Caki2 (cell line): ENCODE measurements around the gene DTX1. TPM values are rescaled to one million over a fixed set of nuclear protein-coding genes. Genes with fewer than 3 reads are reported as not detected.
"Not testable (repeated sequence)": the region's sequence is repeated elsewhere in the genome, so short reads cannot be mapped to it uniquely, and the experiment has no call there.

Experiments used
- DNase-seq: peaks from one replicate; pipeline ENCODE4 v3.0.0-alpha.2; 2015; ENCODE audit warnings: low read depth
- in situ Hi-C: cut with HindIII; loops from 2 replicates; pipeline ENCODE4 v1.10.0; 2016; ENCODE audit warnings: low sequenced_read_pairs, low pct_unique_long_range_greater_than_20kb, mixed read lengths
- total RNA-seq: library from RNA; depleted of rRNA; stranded (reverse); fragments of >200 nt; shearing (Covaris generic); gene quantifications from 2 replicates; pipeline ENCODE4 v1.2.3, GENCODE V29; 2014; ENCODE audit warnings: low replicate concordance

Gene DTX1
- total RNA-seq, 1 experiment from 2014 or later = not detected

DNA sequence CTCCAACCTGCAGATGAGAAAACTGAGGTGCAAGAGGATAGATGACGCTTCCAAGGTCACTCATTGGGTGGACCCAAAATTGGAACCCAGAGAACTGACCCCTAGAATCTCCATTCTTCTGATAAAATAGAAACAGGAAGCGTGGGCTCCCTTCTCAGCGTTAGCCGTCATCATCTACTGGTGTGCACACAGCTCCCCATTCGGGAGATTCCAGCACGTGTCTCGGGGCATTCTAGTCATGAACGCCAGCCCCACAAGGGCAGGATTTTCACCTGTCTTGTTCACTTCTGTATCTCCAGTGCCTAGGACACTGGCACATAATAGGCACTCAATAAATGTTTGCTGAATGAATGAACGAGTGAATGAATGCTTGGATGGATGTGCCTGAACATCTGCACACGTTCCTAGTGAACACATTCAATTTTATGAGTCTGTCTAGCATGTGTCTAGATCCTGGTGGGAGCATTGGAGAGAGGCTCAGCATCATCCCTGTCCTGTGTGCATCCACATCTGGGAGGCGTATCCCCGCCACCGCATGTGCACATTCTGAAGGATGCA lies 48.5 kb downstream of the DTX1 start:
- in situ Hi-C loops = no loop called here
- DNase-seq = no peak

DNA sequence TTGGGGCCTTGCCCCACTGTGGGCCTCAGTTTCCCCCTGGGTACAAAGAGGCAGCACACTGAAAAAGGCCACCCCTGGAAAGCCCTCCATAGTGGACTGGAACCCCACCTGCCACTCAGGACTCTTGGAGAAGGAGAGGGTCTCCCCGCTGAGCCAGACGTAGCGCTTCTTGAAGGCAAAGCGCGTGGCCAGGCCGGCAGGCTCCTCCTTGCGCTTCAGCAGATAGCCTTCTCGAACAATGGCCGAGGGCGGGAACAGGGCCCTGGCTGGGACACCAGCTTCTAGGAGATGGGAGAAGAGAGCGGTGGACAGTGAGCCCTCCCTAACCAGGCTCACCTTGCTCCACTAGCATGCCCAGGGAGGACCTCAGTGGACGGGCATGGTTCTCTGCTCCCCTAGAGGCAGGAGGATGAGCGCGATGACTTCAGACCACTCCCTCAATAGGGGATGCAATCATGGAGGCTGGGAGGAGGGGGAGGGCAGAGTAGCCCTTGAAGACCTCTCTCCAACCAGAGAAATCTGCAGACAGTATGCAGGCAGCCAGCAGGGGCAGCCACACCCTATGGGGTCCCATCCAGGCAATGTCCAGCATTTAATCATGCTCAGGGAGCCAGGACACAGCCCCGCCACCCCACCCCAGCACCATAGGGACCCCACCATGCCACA lies 49.2 kb downstream of the DTX1 start:
- DNase-seq = no peak
- in situ Hi-C loops = no loop called here

DNA sequence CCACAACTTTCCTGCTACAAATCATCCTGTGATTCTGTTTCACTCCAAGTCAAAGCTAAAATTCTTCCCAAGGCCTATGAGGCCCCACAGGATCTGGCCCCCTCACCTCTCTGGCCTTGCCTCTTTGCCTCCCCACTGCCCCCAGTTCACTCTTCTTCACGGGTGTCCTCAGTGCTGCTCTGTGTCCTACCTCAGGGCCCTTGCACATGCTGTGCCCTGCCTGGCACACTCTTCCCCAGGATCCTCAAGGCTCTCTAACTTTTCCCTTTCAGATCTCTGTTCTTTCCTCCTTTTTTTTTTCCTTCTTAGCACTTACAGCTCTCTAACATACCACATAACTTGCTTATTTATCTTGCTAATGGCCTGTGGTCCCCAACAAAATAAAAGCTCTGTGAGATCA lies 49.8 kb downstream of the DTX1 start:
- no peak for DNase-seq
- in situ Hi-C loops = no loop called here

DNA sequence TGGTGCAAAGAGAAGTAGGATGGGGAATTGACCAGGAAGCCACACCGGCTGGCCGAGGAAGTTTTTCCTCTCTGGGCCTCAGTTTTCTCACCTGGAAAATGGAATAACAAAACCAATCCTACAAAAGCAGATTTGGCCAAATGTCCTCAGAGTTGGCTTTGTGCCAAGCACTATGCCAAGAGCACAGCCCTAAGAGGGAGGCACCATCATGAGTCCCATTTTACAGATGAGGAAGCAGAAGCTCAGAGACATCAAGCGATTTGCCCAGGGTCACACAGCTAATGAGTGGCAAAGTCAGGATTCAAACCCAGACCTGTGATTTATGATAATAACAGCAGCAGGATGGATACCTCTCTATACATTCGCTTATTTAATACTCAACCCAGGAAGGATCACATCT lies 51.8 kb downstream of the DTX1 start:
- in situ Hi-C loops = no loop called here
- no peak for DNase-seq

DNA sequence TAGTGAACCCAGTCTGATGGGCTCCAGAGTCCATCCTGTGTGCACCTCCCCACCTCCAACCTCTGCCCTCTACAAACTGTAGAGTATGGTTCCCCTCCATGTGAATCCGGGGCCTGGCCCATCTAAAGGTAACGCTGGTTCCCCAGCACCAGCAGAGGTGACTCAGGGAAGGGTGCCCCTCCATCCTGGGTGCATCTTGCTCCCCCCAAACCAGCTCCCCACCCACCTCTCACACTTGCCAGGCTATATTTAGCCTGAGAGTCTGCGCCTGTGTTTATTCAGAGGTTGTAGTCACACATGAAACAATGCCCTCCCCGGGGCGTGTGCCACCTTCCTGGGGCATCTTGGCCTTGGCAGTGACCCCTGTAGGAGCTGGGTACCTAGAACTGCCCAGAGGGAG lies 52.8 kb downstream of the DTX1 start:
- DNase-seq = no peak
- in situ Hi-C loops = no loop called here

DNA sequence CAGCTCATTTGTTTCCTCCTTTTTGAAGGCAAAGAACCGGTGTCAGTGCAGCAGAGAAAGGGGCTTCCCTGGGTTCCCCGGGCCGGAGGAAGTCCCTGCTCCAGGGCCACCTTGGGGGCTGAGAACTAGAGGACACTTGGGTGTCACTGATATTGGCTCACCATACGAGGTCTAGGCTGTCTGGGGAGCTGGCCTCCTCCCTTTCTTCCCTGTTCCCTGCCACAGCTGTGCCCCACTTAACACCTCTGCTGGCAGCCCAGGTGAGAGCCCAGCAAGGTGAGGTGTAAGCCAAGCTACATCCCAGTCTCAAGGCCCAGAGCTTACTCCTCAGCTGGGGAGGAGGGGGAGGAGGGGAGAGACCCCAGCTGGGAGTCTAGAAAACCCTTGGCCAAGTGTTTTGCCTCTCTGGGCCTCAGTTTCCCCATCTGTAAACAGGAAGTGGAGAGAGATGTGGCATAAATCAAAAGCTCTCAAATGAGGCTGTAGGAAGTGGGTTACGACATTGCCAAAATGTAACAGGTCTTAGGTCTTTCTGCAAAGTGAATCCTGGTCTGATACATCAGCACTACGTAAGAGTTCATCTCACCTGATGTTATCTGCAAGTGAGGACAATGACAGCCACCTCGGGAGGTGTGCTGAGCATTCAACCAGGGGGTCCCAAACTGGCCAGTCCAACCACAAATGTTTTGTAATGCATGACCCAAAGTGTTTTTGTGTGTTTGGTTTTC lies 53.5 kb downstream of the DTX1 start:
- no peak for DNase-seq
- in situ Hi-C loops = no loop called here

DNA sequence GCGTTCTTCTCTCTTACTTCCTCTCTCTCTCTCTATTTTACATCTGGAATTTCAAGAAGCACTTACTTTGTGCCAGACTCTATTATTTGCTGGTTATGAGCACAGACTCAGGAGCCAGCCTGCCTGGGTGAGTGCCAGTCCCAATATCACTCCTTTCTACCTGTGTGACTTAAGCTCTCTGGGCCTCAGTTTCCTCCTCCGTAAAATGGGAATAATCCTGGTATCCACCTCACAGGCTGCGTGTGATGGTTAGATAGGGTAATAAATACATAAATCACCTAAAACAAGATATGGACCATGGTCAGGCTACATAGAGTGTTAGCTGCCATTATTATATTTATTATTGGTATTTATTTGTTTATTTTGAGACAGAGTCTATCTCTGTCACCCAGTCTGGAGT lies 54.7 kb downstream of the DTX1 start:
- in situ Hi-C loops = no loop called here

DNA sequence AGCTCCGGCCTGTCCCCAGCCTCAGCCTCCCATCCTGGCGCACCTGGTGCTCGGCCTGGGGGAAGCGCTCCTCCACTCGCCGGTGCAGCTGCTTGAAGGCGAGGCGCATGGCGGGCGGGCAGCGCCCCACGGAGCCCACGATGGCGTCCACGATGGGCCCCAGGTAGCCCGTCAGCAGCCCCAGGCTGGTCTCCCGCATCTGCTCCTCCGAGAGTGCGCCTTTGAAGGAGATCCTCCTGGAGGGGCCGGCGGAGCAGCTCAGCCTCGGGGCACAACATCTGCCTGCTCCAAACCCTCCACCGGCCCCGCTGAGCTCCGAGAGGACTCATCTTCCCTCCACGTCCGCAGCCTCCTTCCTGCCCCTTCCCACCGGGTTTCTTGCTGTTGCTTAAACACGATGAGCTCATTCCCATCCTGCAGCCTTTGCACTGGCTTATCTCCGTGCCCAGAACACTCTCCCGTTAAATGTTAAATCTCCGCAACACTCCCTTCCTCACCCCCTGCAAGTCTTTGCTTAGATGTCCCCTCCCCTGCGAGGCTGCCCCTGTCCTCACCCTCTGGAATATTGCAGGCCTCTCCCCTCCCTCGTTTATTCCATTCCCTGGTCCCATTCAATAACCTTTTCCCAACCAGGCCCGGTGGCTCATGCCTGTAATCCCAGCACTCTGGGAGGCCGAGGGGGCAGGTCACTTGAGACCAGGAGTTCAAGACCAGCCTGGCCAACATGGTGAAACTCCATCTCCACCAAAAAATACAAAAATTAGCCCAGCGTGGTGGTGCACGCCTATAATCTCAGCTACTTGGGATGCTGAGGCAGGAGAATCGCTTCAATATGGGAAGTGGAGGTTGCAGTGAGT lies 55.7 kb downstream of the DTX1 start:
- in situ Hi-C loops = no loop called here
- DNase-seq = no peak

More for the DNA sequence above, 54.7 kb downstream of the DTX1 start:
- no peak for DNase-seq

DNA sequence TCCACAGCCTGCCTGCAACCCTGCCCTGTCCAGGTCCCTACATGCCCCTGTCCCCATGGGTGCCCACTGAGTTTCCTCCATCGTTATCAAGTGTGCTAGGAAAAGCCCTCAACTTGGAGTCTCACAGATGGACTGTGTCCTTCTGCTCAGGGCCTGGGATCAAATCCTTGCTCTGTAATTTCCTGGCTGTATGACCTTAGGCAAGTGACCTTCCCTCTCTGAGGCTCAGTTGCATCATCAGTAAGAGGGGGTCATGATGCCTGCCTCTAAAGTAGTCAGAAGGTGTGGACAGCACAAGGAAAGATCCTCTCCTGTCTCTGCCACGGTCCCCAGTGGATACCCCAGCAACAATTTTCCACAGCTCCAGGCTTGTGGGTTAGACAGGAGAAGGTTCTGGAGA lies 56.9 kb downstream of the DTX1 start:
- DNase-seq = no peak
- in situ Hi-C loops = no loop called here

DNA sequence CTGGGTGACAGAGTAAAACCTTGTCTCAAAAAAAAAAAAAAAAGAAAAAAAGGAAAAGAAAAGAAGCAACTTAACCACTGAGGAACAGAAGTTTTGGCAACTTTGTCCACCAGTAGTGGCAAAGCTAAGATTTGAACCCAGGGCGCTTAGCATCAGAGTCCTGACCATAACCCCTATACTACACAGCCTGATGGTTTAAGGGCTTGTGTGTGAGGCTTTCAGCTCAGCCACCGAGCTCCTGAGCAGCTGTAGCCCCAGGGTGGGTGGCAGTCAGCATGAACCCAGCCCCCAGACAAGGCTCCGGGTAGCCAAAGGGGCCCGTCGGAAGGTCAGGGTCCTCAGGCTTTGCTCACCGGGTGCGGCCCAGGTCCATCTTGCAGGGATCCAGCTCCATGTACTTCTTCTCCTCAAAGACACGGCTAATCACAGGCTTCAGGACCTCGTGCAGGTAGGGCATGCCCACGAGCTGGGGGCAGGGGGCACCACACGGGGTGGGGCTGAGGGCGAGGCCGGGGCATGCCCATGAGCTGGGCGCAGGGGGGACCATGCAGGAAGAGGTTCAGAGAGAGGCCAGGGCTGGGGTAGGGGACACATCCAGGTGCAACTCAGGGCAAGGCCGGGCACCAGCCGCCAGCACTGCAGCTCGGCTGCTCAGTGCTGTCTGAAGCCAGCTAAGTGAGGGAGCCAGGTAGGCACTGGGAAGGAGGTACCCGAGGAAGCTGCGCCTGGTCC lies 58.1 kb downstream of the DTX1 start:
- in situ Hi-C loops = no loop called here
- no peak for DNase-seq

DNA sequence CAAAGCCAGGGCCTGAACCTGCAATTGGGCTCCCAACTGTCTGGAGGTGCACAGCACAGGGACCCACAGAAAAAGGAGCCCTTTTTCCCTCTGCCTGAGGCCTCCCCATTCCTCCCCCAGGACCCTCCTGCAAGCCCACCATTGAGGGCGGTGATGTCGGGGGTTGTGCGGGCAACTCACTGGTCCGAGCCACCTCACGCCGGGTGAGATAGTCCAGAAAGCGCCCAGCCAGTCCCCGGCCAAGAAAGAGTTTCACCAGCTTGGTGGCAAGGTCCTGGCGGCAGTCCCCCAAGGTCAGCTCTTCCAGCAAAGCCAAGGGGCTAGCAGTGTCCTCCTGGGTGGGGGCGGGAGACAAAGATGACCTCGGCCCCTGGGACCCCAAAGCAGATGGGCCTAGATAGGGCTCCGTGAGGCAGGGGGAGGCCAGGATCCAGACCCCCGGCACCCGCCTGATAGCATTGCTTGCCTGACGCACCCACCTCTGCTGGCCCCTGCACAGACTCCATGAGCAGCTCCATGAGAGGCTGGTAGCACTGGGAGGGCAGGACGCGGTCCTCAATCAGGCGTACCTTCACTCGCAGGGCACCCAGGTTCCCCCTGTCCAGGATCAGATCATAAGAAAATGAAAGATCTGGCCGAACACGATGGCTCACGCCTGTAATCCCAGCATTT lies 59.1 kb downstream of the DTX1 start:
- in situ Hi-C loops = no loop called here
- no peak for DNase-seq

DNA sequence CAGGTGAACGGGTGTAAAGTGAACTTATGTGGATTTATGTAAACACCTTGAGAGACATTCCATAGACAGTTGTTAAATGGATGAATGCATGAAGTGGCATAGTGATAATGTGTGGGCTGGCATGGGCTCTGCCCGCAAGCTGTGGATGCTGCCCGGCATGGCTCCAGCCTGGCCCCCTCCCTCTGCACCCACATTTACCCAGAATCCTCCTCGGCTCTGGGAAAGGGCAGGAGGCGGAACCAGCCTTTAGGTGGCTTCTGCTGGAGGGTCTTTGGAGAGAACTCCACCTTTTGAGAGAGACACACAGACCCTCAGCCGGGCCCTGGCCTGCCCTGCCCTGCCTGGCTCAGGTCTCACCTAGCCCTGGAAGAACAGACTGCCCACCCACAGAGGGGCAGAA lies 60.3 kb downstream of the DTX1 start:
- DNase-seq = no peak

DNA sequence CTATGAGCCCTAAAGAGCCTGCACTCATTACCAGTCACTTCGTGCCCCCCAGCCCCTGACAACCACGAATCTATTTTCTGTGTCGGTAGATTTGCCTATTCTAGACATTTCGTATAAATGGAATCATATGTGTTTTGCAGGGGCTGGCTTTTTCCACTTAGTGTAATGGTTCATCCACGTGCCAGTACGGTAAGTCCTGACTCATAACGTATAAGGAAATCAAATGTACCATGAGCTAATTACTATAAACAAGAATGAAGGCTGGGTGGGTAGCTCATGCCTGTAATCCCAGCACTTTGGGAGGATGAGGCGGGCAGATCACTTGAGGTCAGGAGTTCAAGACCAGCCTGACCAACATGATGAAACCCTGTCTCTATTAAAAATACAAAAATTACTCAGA lies 61.2 kb downstream of the DTX1 start:
- DNase-seq = peak; percentile 33
- in situ Hi-C loops = not testable (repeated sequence)

More for the DNA sequence above, 60.3 kb downstream of the DTX1 start:
- in situ Hi-C loops = no loop called here

DNA sequence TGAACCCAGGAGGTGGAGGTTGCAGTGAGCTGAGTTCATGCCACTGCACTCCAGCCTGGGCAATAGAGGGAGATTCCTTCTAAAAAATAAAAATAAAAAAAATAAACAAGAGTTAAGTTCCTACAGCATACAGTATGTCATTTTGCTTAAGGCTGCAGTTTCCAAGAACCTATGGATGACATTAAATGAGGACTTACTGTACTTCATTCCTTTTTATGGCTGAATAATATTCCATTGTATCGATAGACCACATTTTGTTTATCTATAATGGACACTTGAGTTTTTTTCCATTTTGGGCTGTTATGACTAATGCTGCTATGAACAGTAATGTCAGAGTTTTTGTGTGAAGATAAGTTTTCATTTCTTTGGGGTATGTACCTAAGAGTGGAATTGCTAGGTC lies 61.6 kb downstream of the DTX1 start:
- in situ Hi-C loops = no loop called here
- DNase-seq = no peak

DNA sequence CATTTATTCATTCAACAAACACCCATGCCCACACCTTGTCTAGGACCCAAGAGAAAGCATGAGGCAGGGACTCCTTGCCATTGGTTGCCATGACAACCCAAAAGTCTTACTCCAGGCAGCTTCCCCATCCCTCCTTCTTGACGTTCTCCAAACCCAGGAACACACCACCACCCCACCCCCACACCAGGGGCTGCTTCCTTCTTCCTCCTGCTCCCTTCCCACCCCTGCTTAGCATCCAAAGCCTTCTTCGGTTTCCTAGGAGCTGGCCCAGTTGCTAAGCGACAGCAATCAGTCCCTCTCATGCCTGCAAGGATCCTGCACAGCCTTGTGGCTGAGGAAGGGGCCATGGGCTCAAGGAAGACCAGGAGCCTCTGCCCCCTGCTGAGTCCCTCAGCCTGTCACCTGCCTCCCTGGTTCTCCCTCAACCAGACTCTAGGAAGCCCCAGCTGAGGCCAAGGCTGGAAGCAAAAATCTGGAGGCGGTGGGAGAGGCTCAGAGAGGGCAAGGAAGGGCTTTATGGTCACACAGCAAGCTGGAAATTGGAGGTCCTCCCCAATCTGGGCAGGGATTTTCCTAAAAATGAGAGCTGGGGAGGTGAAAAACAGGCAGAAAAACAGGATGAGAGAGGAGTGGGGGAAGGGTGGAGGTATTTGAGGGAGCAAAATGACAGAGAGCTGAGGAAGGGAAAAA lies 63.6 kb downstream of the DTX1 start:
- in situ Hi-C loops = no loop called here
- DNase-seq = no peak

DNA sequence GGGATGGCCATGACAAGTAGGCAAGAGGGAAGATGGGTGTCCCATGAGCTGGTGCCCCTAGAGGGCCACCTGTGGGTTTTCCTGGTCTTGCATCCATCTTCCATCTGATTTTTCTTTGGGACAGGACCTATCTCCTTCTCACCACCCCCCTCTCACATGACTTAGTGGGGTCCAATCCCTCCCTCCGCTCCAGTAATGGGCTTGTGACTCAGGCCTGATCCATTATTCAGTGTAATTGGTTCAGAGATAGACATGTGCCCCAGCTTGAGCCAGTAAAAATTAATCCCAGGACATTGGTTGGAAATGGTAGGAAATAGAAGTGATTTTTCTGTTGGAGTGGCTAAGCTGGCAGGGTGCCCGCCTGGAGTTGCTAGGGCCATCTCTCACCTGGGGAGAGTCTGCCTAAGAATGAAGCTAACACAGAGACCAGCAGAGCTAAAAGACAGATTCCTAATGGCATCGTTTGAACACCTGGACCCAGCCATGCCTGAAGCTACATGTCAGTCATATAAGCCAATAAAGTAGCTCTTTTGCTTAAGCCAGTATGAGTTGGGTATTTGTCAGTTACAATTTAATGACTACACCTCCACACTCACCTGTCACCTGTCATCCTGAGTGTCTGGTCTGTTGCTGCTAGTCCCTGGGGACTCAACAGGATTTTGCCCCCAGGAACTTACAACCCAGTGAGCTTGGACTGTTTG lies 64.3 kb downstream of the DTX1 start:
- in situ Hi-C loops = no loop called here
- DNase-seq = peak; percentile 61

DNA sequence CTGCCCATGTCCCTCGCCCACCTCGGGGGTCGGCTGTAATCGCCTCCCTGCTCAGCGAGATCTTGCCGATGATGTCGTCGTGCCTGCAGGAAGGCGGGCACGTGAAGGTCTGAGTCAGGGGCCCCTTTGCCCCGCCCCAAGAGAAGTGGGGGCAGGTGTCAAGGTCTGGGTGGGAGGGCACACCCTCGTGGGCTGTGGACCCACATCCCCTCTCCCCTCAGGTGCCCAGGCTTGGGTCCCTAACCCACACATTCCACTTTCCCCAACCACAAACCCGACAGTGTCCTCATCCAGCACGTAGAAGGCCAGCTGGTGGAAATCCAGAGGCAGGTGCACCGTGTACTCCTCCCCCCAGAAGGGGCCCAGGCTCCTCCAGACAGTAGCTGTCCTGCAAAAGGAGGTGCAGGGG lies 71.3 kb downstream of the DTX1 start:
- no peak for DNase-seq
- in situ Hi-C loops = no loop called here
